A673 (cell line): Measurements from ENCODE around the gene ANXA2R.
"Not testable (repeated sequence)": the region's sequence is repeated elsewhere in the genome, so short reads cannot be mapped to it uniquely, and the experiment has no call there.

ENCODE experiments used
- CTCF ChIP-seq: fragments of 300-800, 200-600 bp; sonication (generic); conservative IDR thresholded peaks from 2 replicates; pipeline ENCODE4 v1.5.1; 2017; ENCODE audit warnings: low read depth, mild to moderate bottlenecking, antibody characterized with exemption, low read length, moderate library complexity, mixed read lengths
- EZH2 ChIP-seq: fragments of 200-600 bp; sonication (generic); IDR thresholded peaks from 2 replicates; pipeline ENCODE4 v1.6.1; 2017; ENCODE audit warnings: borderline replicate concordance, low read depth, mild to moderate bottlenecking, mixed read lengths, antibody characterized with exemption, low read length; ENCODE audit not compliant: poor library complexity, severe bottlenecking

DNA sequence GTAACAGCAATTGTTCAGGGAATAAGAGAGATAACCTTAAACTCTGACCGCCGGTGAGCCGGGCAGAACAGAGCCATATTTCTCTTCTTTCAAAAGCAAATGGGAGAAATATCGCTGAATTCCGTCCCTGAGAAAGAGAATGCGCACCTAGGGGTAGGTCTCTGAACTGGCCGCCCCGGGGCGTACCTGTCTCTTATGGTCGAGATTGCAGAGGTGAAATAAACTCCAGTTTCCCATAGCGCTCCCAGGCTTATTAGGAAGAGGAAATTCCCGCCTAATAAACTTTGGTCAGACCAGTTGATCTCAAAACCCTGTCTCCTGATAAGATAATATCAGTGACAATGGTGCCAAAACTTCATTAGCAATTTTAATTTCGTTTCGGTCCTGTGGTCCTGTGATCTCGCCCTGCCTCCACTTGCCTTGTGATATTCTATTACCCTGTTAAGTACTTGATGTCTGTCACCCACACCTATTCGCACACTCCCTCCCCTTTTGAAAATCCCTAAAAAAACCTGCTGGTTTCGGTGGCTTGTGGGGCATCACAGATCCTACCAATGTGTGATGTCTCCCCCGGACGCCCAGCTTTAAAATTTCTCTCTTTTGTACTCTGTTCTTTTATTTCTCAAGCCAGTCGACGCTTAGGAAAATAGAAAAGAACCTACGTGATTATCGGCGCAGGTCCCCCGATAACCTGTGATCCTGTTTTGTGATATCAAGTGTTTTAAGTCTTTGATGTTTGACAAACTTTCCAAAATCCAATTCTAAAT lies 14.8 kb downstream of the ANXA2R start:
- TF ChIP-seq CTCF, EZH2: not testable (repeated sequence)
